H1 (cell line): ENCODE data around the gene RUVBL2. TPM values are rescaled to one million over a fixed set of nuclear protein-coding genes. Genes with fewer than 3 reads are reported as not detected.

Experiments
- CBX5 ChIP-seq: fragments of 300-800, 300-1000 bp; sonication (generic); IDR thresholded peaks from 2 replicates; pipeline ENCODE4 v1.7.1; 2016; ENCODE audit warnings: antibody characterized with exemption, low read length, low read depth
- POLR2AphosphoS5 ChIP-seq: IDR thresholded peaks from 2 replicates; pipeline ENCODE4 v1.6.1; 2011; ENCODE audit warnings: low read depth, low read length
- RFX5 ChIP-seq: IDR thresholded peaks from 2 replicates; pipeline ENCODE4 v1.6.1; 2011; ENCODE audit warnings: low read depth, low read length, improper control_type of control experiment, borderline replicate concordance
- SIN3A ChIP-seq, 2 experiments: IDR thresholded peaks in 1 of 2; conservative IDR thresholded peaks in 1 of 2; 2 replicates each; pipeline ENCODE4 v1.6.1; 2011 to 2012; ENCODE audit warnings: low read length in 2 of 2, improper control_type of control experiment in 1 of 2, low read depth in 1 of 2, mild to moderate bottlenecking in 1 of 2
- SIRT6 ChIP-seq: IDR thresholded peaks from one replicate; pipeline ENCODE4 v1.7.1; 2012; ENCODE audit warnings: low read length, inconsistent platforms
- SIX5 ChIP-seq: IDR thresholded peaks from 2 replicates; pipeline ENCODE4 v1.6.1; 2011; ENCODE audit warnings: mild to moderate bottlenecking, low read depth, low read length
- polyA plus RNA-seq, 7 experiments: library from polyadenylated mRNA; depleted of rRNA in 3 of 7; stranded (reverse) in 5 of 7; unstranded in 2 of 7; fragments of >200 nt in 5 of 7; fragments of 200-250 nt in 2 of 7; gene quantifications; 1 replicate in 5 of 7; 2 replicates in 1 of 7; 4 replicates in 1 of 7; pipeline versions ENCODE4 v1.2.1 to v1.2.3, GENCODE V29; 2011 to 2013; ENCODE audit warnings: missing spikeins in 2 of 7, mixed read lengths in 2 of 7
- total RNA-seq: library from RNA; stranded (reverse); fragmentation: NEBNext Ultra II Directional; extraction: Animal tissue kit (Norgen Biotek cat#: 25700); gene quantifications from 2 replicates; pipeline ENCODE4 v1.2.1, GENCODE V29; 2021

RUVBL2 gene
- total and polyA plus RNA-seq, 2 of the 8 experiments (the other 6 are each of a cell fraction or from before 2014, with no cell fraction given): 152 to 247 TPM

DNA sequence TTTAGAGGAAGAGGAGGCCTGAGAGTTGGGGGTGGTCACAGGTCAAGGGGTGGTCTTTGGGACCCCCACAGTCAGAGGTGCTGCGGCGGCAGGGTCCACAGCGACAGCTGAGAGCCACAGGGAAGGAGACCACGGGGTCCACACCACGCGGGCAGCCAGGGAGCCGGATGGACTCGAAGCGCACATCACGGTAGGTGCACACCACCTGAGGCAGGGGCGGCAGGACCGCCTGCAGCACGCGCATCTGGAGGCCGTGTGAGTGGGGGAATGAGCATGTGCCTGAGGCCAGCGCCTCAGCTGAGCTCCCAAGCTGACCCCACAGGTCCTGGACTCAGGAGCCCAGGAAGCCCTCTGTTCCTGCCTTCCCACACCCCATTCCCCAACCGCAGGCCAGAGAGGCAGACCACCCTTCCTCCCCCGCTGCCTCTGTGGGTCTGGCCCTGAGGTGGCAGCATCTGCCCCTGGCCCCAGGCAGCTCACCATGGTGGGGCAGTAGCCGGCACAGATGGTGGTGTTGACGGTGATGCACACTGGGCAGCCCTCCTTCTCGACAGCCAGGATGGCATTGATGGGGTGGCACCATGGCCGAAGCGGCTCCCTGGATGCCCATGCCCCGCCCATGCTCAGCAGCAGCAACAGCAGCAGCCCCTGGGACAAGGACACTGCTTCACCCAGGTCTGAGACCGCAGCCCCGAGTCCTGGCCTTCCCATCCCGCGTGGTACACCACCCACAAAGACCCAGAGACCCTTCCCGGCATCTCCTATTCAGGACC, 22.6 kb downstream of the RUVBL2 start (continued):
- TF ChIP-seq RFX5 (no peak), POLR2AphosphoS5 (no peak), CBX5 (no peak), SIRT6 (no peak), SIN3A (conservative IDR thresholded peaks at IDR 0.05 in 1 of 2, IDR thresholded peaks at IDR 0.05 in 1 of 2; ENCODE audit: low read depth in 1 of 2, low read length in 2 of 2) (no peak), SIX5 (no peak)
